Neutrophil (primary cell): ENCODE results near the gene C13orf46.

Experiments used
- H3K27ac ChIP-seq: fragments of 200-600 bp; sonication (generic); 2 replicates; pipeline ENCODE4 v1.5.1; 2016; ENCODE audit warnings: mild to moderate bottlenecking, moderate library complexity
- H3K27me3 ChIP-seq: fragments of 200-600 bp; sonication (generic); 2 replicates; pipeline ENCODE4 v1.6.0; 2016; ENCODE audit warnings: mild to moderate bottlenecking
- H3K36me3 ChIP-seq: fragments of 200-600 bp; sonication (generic); 2 replicates; pipeline ENCODE4 v1.5.1; 2017
- H3K4me1 ChIP-seq, 2 experiments: fragments of 200-600 bp in 1 of 2; sonication (generic) in 1 of 2; 1 replicate in 1 of 2; 2 replicates in 1 of 2; pipeline versions ENCODE4 v1.5.1 to v1.6.1; 2013 to 2016; ENCODE audit warnings: low read depth in 1 of 2, low read length in 1 of 2, mild to moderate bottlenecking in 1 of 2, moderate library complexity in 1 of 2; ENCODE audit not compliant: control insufficient read depth in 1 of 2, insufficient read depth in 1 of 2
- H3K4me3 ChIP-seq, 2 experiments: fragments of 200-600 bp in 1 of 2; sonication (generic) in 1 of 2; 1 replicate in 1 of 2; 2 replicates in 1 of 2; pipeline ENCODE4 v1.5.1; 2013 to 2016; ENCODE audit warnings: low read depth in 1 of 2, low read length in 1 of 2, mild to moderate bottlenecking in 1 of 2, moderate library complexity in 1 of 2
- H3K9me3 ChIP-seq: fragments of 200-600 bp; sonication (generic); 2 replicates; pipeline ENCODE4 v1.5.1; 2016
- TF ChIP-seq, protein P1 (sequence below): fragments of 200-600 bp; sonication (generic); IDR thresholded peaks from 2 replicates; pipeline ENCODE4 v1.5.1; 2016; ENCODE audit warnings: antibody characterized with exemption

C13orf46 gene

DNA sequence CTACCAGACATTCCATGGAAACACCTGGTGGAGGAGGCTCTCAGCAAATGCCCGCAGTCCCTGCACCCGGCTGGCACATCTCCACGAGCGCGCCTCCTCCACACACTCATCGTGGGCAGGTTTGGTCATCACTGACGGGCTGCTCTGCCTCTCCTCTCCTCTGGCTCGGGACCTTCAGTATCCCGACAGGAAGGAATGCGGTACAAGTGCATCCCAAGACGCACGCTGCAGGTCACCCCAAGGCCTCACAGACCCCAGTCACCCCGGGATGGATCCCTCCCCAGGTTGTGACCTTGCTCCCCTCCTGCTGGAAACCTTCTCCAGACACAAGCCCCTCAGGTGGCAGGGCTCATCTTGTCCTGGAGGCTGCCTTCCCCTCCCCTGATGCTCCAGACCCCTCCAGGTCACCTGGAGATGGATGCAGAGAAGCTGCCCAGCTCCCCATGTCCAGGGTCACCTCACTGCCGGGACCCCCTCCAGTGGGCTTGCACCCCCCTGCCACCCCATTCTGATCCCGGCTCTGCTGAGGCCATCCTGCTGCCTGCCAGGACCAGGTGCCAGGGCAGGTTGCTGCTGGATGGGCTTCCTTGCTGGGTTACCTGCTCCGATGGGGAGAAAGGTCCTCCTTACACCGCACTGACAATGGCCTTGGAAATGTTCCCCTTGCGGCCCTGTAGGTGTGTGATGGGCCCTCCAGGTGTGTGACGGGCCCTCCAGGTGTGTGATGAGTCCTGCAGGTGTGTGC, 29.9 kb downstream of the C13orf46 start:
- Histone ChIP-seq H3K4me1 (no peaks in the 10 kb centered on the region), H3K4me3 (no peak overlapping the region), H3K36me3 (no peaks in the 10 kb centered on the region), H3K9me3 (no peaks in the 10 kb centered on the region), H3K27me3 (peaks cover 6% of the 10 kb centered on the region), H3K27ac (no peak overlapping the region)
- TF ChIP-seq, protein P1, sequence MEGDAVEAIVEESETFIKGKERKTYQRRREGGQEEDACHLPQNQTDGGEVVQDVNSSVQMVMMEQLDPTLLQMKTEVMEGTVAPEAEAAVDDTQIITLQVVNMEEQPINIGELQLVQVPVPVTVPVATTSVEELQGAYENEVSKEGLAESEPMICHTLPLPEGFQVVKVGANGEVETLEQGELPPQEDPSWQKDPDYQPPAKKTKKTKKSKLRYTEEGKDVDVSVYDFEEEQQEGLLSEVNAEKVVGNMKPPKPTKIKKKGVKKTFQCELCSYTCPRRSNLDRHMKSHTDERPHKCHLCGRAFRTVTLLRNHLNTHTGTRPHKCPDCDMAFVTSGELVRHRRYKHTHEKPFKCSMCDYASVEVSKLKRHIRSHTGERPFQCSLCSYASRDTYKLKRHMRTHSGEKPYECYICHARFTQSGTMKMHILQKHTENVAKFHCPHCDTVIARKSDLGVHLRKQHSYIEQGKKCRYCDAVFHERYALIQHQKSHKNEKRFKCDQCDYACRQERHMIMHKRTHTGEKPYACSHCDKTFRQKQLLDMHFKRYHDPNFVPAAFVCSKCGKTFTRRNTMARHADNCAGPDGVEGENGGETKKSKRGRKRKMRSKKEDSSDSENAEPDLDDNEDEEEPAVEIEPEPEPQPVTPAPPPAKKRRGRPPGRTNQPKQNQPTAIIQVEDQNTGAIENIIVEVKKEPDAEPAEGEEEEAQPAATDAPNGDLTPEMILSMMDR: no peak

DNA sequence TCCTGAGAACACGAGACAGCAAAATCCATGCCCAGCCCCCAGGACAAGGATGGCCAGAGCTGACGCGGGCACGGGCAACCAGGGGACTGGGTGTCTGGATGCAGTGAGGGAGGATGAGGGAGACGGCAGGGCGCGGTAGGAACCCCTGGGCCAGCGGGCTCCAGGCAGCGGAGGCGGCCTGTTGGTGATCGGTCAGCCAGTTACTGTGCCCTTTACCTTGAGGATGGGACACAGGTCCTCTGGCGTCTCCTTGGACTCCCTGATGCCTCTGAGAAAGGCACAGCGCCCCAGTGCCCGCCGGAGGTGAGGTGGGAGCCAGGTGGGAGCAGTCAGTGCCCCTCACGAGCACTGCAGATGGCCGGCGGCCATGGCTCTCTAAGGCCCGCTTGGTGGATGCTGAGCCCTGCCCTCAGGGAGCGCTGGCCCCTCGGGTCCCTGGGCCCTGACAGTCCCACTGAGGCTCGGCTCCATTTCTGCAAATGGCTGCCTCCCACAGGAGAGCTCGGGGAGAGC, 31.2 kb downstream of the C13orf46 start:
- Histone ChIP-seq H3K27me3 (peaks cover 12% of the 10 kb centered on the region), H3K4me1 (no peaks in the 10 kb centered on the region), H3K27ac (no peak overlapping the region), H3K36me3 (no peaks in the 10 kb centered on the region), H3K9me3 (no peaks in the 10 kb centered on the region), H3K4me3 (no peak overlapping the region)
- TF ChIP-seq, protein P1: no peak

DNA sequence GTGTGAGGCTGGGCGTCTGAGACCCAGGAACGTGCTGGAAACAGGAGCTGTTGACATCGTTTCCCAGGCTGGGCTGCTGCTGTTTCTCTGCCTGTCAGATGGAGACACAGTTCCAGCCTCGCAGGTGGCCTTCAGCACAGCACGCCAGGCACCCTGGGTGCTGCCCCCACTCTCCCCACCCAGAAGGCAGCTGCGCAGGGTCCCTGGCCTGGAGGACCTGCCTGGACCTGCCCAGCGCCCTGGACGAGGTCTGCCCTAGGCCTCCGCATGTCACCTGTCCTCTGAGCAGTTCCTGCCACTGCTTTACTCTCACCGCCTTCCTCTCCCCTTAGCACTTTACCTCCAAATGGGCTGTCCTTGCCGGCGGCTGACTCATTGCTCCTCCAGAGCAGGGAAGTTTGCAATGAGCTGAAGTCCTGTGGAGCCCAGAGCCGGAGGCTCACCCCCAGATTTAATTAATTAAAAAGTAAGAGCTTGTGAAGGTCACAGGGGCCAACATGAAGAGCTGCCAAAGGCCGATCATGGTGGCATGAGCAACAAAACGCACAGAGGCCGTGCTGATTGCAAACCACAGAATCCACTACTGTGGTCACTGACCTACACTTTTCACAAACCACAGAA, 32.2 kb downstream of the C13orf46 start:
- Histone ChIP-seq H3K36me3 (no peaks in the 10 kb centered on the region), H3K4me3 (no peak overlapping the region), H3K27ac (no peak overlapping the region), H3K9me3 (no peaks in the 10 kb centered on the region), H3K4me1 (no peaks in the 10 kb centered on the region), H3K27me3 (peaks cover 12% of the 10 kb centered on the region)
- TF ChIP-seq, protein P1: no peak

DNA sequence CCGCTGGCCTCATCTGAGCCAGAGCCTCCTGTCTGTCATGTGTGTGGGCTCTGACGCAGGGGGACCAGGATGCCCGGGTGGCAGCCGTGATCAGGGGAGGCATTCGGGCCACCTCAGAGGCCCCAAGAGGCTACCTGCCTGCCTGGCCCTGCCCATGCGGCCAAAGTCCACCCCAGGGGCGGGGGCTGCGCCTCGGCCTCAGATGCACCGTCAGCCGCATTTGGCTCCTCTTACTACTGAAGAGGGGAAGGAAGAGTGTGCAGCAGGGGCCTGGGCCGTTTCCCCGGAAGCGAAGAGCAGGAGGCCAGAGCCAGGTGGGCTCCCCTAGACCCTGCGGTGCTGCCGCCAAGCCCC, 34.0 kb downstream of the C13orf46 start:
- peaks cover 21% of the 10 kb centered on the region for H3K27me3 ChIP-seq
- H3K9me3 ChIP-seq: no peaks in the 10 kb centered on the region
- no peaks in the 10 kb centered on the region for H3K4me1 ChIP-seq
- TF ChIP-seq, protein P1: no peak
- H3K36me3 ChIP-seq: no peaks in the 10 kb centered on the region
- no peak overlapping the region for H3K4me3 ChIP-seq
- no peak overlapping the region for H3K27ac ChIP-seq

DNA sequence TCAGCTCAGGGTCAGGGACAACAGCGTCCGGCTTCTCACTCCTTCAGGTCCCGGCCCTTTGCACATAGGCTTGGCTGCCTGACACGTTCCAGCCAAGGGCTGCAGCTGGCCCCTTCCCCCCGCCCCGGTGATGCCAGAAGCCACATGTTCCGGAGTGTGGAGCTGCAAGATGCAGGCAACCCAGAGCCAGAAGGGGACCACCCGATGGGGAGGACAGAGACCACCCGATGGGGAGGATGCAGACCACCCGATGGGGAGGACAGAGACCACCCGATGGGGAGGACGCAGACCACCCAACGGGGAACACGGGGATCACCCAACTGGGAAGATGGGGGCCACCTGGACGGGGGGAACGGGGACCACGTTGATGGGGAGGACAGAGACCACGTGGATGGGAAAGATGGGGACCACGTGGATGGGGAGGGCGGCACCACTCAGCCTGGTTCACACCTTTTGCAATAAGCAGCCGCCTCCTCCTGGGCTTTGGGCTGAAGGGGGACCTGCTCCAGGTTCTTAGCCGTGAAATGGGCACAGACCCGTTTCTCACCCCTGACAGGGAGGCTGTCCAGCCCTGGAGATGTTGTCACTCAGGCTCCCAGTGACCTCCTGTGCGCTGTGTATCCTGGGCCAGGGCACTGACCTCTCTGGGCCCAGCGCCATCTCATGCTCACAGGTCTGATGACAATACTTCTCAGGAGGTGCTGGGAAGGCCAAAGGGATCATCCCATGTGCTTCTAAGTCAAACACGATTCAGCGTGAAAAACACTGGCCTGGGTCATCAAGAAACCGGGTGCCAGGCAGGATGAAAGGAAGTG, 34.5 kb downstream of the C13orf46 start:
- Histone ChIP-seq H3K36me3 (no peaks in the 10 kb centered on the region), H3K27me3 (peaks cover 27% of the 10 kb centered on the region), H3K4me1 (no peaks in the 10 kb centered on the region), H3K4me3 (no peak overlapping the region), H3K9me3 (no peaks in the 10 kb centered on the region), H3K27ac (no peak overlapping the region)
- TF ChIP-seq, protein P1: no peak
